NT2/D1 (cell line): ENCODE data around the gene BACH2.

Experiments used
- DNase-seq: peaks from one replicate; pipeline ENCODE4 v3.0.0-alpha.2; 2011; ENCODE audit warnings: low read depth, low spot score
- H3K27me3 ChIP-seq: 2 replicates; pipeline ENCODE4 v1.6.0; 2011; ENCODE audit warnings: mild to moderate bottlenecking; ENCODE audit not compliant: insufficient read length, insufficient read depth
- H3K36me3 ChIP-seq: 2 replicates; pipeline ENCODE4 v1.6.1; 2011; ENCODE audit warnings: mild to moderate bottlenecking, low read length, mixed read lengths; ENCODE audit not compliant: insufficient read depth, insufficient read length
- H3K4me1 ChIP-seq: 2 replicates; pipeline ENCODE4 v1.5.1; 2011; ENCODE audit not compliant: insufficient read depth, insufficient read length
- H3K4me3 ChIP-seq: 2 replicates; pipeline ENCODE4 v1.5.1; 2011; ENCODE audit warnings: low read depth; ENCODE audit not compliant: insufficient read length
- H3K9ac ChIP-seq: 2 replicates; pipeline ENCODE4 v1.6.0; 2011; ENCODE audit warnings: low read depth; ENCODE audit not compliant: insufficient read length
- H3K9me3 ChIP-seq: 2 replicates; pipeline ENCODE4 v1.5.1; 2011; ENCODE audit warnings: mild to moderate bottlenecking, low read length; ENCODE audit not compliant: insufficient read depth
- SUZ12 ChIP-seq: IDR thresholded peaks from 2 replicates; pipeline ENCODE4 v1.6.1; 2011; ENCODE audit not compliant: insufficient read length, insufficient read depth; ENCODE audit errors: extremely low read depth
- YY1 ChIP-seq: IDR thresholded peaks from 2 replicates; pipeline ENCODE4 v1.6.1; 2011; ENCODE audit not compliant: insufficient read length, insufficient read depth
- ZNF274 ChIP-seq: IDR thresholded peaks from 2 replicates; pipeline ENCODE4 v1.6.1; 2011; ENCODE audit warnings: mild to moderate bottlenecking, low read depth, low read length

The BACH2 gene

DNA sequence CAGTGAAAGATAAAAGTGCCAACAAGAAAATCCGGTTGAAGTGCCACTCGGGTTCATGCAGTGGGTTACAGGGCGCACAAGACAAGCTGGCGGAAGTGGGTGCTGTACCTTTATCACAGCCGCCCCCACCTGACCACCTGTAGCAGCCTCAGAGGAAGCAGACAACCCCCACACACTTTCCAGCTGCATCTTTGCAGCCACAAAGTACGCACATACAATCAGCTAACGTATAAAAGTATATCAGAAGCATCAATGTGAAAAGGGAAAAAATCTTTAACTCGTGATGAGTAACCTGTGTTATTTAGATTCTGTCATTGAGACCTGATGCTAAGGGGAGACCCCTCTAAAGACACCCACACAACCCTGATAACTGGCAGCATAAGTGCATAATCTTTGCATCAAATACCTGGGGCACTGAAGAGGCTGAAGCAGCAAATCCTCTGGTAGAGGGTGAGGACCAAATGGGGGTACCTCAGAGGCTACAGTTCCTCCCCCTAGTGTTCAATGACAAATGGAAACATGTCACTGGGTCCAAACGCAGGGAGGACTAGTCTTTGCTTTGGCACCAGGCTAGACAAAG lies 22.1 kb downstream of the BACH2 start:
- H3K9me3 ChIP-seq = no peaks in the 10 kb centered on the region; the same call in 1 of the 2 replicates
- no peak for TF ChIP-seq SUZ12
- no peak for TF ChIP-seq YY1
- no peak for TF ChIP-seq ZNF274
- H3K4me1 ChIP-seq = no peaks in the 10 kb centered on the region
- H3K4me3 ChIP-seq = no peak overlapping the region
- H3K36me3 ChIP-seq = no peaks in the 10 kb centered on the region
- no peaks in the 10 kb centered on the region for H3K27me3 ChIP-seq
- DNase-seq = no peak
- no peak overlapping the region for H3K9ac ChIP-seq

DNA sequence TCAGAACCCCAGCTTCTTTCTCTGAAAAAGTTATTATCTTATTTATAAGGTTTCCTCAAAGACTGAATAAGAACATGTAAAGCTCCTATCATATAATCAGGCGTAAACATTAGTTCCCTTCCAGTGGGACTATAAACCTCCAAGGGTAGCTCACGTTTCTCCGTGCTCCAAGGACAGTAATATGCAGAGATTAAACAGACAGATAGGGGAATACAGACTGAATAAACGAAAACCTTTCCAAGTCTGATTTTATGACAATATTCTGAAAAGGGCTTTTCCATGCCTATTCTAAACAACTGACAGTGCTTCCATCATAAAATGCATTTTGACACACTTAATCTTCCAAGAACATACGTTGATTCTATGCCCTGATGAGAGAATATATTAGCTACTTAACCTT lies 22.8 kb downstream of the BACH2 start:
- no peak overlapping the region for H3K4me3 ChIP-seq

DNA sequence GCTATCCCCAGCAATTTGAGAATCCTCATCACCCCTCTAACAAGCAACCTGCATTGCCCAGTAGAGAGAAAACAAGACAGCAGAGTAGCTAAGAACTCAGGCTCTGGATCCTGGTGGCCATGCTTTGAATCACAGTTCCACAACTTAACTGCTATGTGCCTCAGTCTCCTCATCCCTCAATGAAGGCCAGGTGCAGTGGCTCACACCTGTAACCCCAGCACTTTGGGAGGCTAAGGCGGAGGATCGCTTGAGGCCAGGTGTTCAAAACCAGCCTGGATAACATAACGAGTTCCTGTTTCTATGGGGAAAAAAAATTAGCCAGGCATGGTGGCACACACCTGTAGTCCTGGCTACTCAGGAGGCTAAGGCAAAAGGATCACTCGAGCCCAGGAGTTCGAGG lies 23.7 kb downstream of the BACH2 start:
- Histone ChIP-seq H3K4me3 (no peak overlapping the region), H3K9ac (no peak overlapping the region), H3K36me3 (no peaks in the 10 kb centered on the region), H3K4me1 (no peaks in the 10 kb centered on the region), H3K9me3 (no peaks in the 10 kb centered on the region; the same call in 1 of the 2 replicates), H3K27me3 (no peaks in the 10 kb centered on the region)
- TF ChIP-seq SUZ12 (no peak), ZNF274 (no peak), YY1 (no peak)
- DNase-seq = no peak

More for the DNA sequence above, 22.8 kb downstream of the BACH2 start:
- DNase-seq = no peak
- Histone ChIP-seq H3K36me3 (no peaks in the 10 kb centered on the region), H3K9ac (no peak overlapping the region), H3K27me3 (no peaks in the 10 kb centered on the region), H3K9me3 (no peaks in the 10 kb centered on the region; the same call in 1 of the 2 replicates), H3K4me1 (no peaks in the 10 kb centered on the region)
- TF ChIP-seq ZNF274 (no peak), SUZ12 (no peak), YY1 (no peak)

DNA sequence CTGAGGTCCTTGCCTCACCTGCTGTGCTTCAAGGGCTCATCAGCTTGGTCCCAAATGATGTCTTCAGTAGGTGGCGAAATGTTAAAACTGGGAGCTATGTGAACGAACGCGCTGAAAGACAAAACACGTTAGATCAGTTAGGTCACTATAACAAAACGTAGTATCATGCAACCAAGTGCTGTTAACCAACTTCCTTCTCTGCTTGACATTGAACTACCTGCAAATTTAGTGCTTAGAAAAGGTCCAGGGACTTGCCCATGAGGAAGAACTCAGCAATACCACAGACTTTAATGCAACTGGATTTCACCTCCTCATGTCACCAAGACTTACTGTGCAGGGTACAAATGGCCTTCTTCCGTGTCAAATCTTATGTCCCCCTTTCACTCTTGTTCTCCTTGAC lies 24.8 kb downstream of the BACH2 start:
- Histone ChIP-seq H3K9me3 (no peaks in the 10 kb centered on the region; the same call in 1 of the 2 replicates), H3K27me3 (no peaks in the 10 kb centered on the region), H3K9ac (no peak overlapping the region), H3K36me3 (no peaks in the 10 kb centered on the region), H3K4me3 (no peak overlapping the region), H3K4me1 (no peaks in the 10 kb centered on the region)
- no peak for TF ChIP-seq SUZ12
- TF ChIP-seq YY1 = no peak
- TF ChIP-seq ZNF274 = no peak
- no peak for DNase-seq

DNA sequence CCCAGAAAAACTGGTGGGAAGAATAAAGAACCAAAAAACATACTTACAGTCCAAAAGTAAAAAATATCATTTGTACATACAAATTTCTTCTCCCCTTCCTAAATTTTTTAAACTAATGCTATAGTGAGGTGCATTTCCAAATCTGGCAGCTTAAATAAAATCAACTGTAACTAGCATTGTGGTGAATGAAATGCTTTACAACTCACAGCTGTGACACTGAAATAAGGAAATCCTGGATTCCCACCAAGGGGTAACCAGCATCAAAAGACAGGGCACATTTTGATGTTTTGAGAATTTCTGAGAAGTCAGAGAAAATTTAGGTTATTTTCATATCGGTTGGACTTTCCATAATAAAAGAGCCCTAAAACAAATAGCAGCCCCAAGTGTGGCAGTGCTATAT lies 27.3 kb downstream of the BACH2 start:
- H3K4me3 ChIP-seq = no peak overlapping the region
- H3K4me1 ChIP-seq = no peaks in the 10 kb centered on the region
- TF ChIP-seq ZNF274 (no peak), YY1 (no peak), SUZ12 (no peak)
- no peaks in the 10 kb centered on the region for H3K9me3 ChIP-seq
- H3K9ac ChIP-seq = no peak overlapping the region
- H3K27me3 ChIP-seq = no peaks in the 10 kb centered on the region
- DNase-seq = no peak
- H3K36me3 ChIP-seq = no peaks in the 10 kb centered on the region

DNA sequence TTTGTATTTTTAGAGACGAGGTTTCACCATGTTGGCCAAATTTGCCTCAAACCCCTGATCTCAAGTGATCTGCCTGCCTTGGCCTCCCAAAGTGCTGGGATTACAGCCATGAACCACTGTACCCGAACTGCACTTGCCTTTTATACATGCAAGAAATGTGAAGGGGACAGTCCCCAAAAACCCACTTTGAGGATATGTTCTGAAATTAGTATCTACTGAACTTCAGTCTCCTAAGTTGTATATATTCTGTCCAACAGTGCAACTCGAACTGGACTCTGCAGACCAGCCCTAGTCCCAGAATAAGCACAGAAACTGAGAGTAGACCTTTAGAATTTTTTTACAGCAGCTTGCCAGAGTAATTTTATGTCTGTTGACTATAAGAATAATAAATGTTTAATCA lies 28.5 kb downstream of the BACH2 start:
- DNase-seq = no peak
- Histone ChIP-seq H3K27me3 (no peaks in the 10 kb centered on the region), H3K4me3 (no peak overlapping the region), H3K4me1 (no peaks in the 10 kb centered on the region), H3K36me3 (no peaks in the 10 kb centered on the region), H3K9ac (no peak overlapping the region), H3K9me3 (no peaks in the 10 kb centered on the region)
- TF ChIP-seq SUZ12 (no peak), YY1 (no peak), ZNF274 (no peak)

DNA sequence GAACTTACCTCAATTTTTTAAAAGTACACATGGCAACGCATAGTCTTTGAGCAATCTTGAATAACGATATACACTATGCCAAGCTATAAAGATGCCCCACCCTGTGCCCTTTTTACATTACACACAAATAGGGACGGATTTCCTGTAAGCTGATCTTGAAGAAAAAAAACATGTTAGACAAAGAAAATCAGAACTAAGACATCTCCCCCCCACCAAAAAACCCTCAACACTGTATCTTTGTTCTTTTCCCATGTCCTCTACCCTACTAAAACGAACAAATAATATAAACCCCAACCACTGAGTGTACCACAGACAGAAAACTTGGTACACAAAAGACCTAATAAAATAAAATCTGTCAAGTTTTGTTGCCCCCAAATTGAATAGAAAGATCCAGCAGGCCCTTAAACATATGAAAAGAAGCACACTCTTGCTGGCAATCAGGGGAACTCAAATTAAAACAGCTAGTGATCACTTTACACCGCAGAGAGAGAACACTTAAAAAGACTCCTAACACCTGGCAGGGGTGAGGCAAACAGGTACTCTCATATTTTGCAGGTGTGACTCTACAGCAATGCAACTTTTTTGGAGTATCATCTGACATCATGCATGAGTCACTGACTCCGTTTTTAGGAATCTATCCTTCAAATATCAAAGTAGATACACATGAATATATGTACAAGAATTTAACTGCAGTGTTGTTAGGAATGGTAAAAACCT lies 29.6 kb downstream of the BACH2 start:
- TF ChIP-seq SUZ12 = no peak
- no peaks in the 10 kb centered on the region for H3K36me3 ChIP-seq
- H3K4me1 ChIP-seq = no peaks in the 10 kb centered on the region
- H3K27me3 ChIP-seq = no peaks in the 10 kb centered on the region
- DNase-seq = no peak
- no peak overlapping the region for H3K9ac ChIP-seq
- no peak overlapping the region for H3K4me3 ChIP-seq
- no peaks in the 10 kb centered on the region for H3K9me3 ChIP-seq

GRCh38 chr6:90264561-90264960 lies 32.1 kb downstream of the BACH2 start:
- H3K9me3 ChIP-seq = no peaks in the 10 kb centered on the region
- no peak overlapping the region for H3K4me3 ChIP-seq
- no peaks in the 10 kb centered on the region for H3K36me3 ChIP-seq
- no peak overlapping the region for H3K9ac ChIP-seq
- no peaks in the 10 kb centered on the region for H3K27me3 ChIP-seq
- TF ChIP-seq ZNF274 = no peak
- no peak for TF ChIP-seq YY1
- no peak for TF ChIP-seq SUZ12
- H3K4me1 ChIP-seq = no peaks in the 10 kb centered on the region
- DNase-seq = no peak
